IMR-90 (cell line): Measurements from ENCODE around the gene FUT8.

Experiments
- CHD1 ChIP-seq: IDR thresholded peaks from 2 replicates; pipeline ENCODE4 v1.6.1; 2012; ENCODE audit warnings: low read depth, low read length, improper control_type of control experiment
- CTCF ChIP-seq: conservative IDR thresholded peaks from 2 replicates; pipeline ENCODE4 v1.5.1; 2012; ENCODE audit warnings: mild to moderate bottlenecking, low read depth, low read length, improper control_type of control experiment
- FOS ChIP-seq: fragments of 150-350 bp; IDR thresholded peaks from 2 replicates; pipeline ENCODE4 v1.6.1; 2016; ENCODE audit warnings: low read depth, low read length
- MAFK ChIP-seq: IDR thresholded peaks from 2 replicates; pipeline ENCODE4 v1.6.1; 2012; ENCODE audit warnings: low read depth, low read length, improper control_type of control experiment
- MXI1 ChIP-seq: IDR thresholded peaks from 2 replicates; pipeline ENCODE4 v1.6.1; 2012; ENCODE audit warnings: low read depth, mild to moderate bottlenecking, low read length, moderate library complexity, borderline replicate concordance
- POLR2A ChIP-seq: IDR thresholded peaks from 2 replicates; pipeline ENCODE4 v1.6.1; 2012; ENCODE audit warnings: mild to moderate bottlenecking, low read depth, low read length
- RAD21 ChIP-seq: IDR thresholded peaks from 2 replicates; pipeline ENCODE4 v1.6.1; 2012; ENCODE audit warnings: low read length, improper control_type of control experiment
- RCOR1 ChIP-seq: IDR thresholded peaks from 2 replicates; pipeline ENCODE4 v1.6.1; 2012; ENCODE audit warnings: mild to moderate bottlenecking, low read length, improper control_type of control experiment; ENCODE audit not compliant: insufficient replicate concordance
- RFX5 ChIP-seq: IDR thresholded peaks from 2 replicates; pipeline ENCODE4 v1.8.0; 2012; ENCODE audit warnings: low read depth, mild to moderate bottlenecking, low read length, moderate library complexity
- SMC3 ChIP-seq: fragments of 150-350 bp; IDR thresholded peaks from 2 replicates; pipeline ENCODE4 v1.6.1; 2016; ENCODE audit warnings: low read depth, mild to moderate bottlenecking, antibody characterized with exemption, low read length, moderate library complexity
- TF ChIP-seq, protein P1 (sequence below): fragments of 150-350 bp; IDR thresholded peaks from 2 replicates; pipeline ENCODE4 v1.6.1; 2017; ENCODE audit warnings: mild to moderate bottlenecking, antibody characterized with exemption, low read length, low read depth

DNA sequence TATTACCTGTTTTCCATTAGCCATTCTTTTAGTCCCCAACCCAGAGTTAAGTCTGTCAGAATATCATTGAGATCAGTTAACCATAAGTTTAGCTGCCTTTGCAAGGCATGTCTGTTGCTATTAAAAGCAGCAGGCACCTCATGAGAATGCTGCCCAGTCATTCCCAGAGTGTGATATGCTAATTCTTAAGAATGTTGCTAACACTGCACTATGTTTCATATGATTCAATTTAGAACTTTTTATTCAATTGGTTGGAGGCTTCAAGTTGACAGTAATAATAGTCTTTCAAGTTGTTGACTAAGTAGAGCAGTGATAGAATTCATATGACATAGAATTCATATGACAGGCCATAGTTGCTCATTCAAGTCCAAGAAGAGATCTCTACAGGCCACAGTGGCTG lies 292.3 kb downstream of the FUT8 start:
- TF ChIP-seq CTCF (no peak), POLR2A (no peak), MXI1 (no peak), RAD21 (no peak), FOS (no peak), CHD1 (no peak), RFX5 (no peak), RCOR1 (no peak), SMC3 (no peak), MAFK (no peak)
- TF ChIP-seq, protein P1, sequence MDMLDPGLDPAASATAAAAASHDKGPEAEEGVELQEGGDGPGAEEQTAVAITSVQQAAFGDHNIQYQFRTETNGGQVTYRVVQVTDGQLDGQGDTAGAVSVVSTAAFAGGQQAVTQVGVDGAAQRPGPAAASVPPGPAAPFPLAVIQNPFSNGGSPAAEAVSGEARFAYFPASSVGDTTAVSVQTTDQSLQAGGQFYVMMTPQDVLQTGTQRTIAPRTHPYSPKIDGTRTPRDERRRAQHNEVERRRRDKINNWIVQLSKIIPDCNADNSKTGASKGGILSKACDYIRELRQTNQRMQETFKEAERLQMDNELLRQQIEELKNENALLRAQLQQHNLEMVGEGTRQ: no peak
